ENCODE data around the gene ITGB2.

DNA sequence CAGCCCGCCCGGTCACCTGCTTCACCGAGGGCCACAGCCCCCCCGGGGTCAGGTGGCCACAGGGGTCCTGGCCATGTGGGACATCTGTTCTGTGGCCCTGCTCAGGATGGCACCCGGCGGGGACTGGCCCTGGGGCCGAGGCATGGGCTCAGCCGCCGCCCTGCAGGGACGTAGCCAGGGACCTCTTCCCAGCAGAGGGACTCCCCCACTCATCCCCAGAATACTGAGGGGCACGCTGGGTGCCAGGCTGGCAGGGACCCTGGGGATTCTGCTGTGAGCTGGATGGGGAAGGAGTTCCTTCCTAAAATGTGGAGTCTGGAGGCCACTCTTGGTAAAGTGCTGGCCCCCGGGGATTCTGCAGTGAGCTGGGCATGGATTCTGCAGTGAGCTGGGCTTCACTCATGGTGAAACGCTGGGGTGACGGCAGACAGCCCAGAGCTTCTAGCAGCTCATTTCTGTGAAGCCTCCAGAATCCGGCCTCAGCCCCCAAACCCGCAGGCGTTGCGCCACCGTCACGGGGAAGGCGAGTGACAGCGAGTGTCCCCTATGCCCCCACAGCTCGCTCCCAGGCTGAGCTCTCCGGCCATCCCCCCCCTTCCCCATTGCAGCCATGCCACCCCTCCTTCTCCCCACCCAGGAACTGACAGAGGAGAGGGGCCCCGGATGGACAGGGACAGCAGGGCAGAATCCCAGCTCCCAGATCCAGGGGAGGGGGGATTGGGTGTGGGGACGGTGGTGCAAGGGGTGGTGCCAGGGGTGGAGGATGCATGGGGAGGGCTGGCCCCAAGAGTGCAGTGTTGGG lies 1.4 kb downstream of the ITGB2 start:
- TF ChIP-seq, protein P1, sequence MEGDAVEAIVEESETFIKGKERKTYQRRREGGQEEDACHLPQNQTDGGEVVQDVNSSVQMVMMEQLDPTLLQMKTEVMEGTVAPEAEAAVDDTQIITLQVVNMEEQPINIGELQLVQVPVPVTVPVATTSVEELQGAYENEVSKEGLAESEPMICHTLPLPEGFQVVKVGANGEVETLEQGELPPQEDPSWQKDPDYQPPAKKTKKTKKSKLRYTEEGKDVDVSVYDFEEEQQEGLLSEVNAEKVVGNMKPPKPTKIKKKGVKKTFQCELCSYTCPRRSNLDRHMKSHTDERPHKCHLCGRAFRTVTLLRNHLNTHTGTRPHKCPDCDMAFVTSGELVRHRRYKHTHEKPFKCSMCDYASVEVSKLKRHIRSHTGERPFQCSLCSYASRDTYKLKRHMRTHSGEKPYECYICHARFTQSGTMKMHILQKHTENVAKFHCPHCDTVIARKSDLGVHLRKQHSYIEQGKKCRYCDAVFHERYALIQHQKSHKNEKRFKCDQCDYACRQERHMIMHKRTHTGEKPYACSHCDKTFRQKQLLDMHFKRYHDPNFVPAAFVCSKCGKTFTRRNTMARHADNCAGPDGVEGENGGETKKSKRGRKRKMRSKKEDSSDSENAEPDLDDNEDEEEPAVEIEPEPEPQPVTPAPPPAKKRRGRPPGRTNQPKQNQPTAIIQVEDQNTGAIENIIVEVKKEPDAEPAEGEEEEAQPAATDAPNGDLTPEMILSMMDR (IDR thresholded peaks at IDR 0.05): no peak
- TF ChIP-seq EZH2 (IDR thresholded peaks at IDR 0.05): no peak

Data from neural progenitor cell (in vitro differentiated cells).